HG02973 (cell line): Measurements from ENCODE around the gene USE1.

Source experiments
- ATAC-seq: cut with Tn5 transposase; IDR thresholded peaks from one replicate; pipeline ENCODE4 v1.9.1; 2021; ENCODE audit warnings: moderate library complexity; ENCODE audit not compliant: unreplicated experiment

Gene USE1

DNA sequence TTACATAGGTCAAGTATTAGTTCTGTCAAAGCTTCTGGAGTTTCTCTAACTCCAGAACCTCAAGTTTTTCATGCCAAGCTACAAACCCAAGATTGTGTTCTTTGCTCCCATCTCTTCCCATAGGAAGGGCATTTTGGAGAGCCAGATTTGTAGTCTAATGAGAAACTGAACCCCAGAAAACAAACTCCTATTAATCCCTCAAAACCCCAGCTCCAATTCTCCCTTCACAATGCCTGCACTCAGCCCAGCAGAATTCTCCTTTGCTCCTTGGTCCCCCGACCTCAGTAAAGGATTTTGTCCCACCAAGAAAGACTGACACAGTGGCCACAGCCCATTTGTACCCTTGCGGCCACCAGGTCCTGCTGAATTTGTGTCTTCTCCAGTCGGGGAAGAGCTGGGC, 41.0 kb downstream of the USE1 start:
- ATAC-seq, result no peak

DNA sequence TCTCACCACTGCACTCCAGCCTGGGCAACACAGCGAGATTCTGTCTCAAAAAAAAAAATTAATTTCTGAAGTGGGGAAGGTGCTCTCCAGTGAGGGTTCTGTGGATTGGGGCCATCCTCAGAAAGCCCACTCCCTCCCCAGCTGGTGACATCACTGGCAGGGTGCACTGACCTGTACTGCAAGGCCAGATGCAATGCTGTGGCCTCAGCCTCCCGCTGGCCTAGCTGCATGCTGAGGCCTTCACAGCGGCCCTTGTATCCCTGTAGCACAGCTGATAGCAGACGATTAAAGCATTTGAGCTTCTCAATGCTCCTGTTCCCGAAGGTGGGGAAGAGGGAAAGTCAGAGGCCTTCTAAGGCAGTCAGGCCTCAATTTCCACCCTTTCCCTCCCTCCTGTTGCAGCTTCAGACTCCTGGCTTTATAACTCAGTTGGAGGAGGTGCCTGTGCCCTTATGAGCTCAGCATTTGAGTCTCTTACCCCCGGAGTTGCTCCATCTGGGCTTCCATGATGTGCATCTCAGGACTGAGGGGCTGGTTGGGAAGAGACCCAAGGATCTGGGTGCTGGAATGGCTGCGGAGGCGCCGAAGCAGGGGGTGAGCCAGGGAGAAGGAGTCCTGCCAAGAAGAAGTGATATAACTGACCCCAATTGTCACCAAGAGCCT, 44.1 kb downstream of the USE1 start:
- ATAC-seq, result no peak

DNA sequence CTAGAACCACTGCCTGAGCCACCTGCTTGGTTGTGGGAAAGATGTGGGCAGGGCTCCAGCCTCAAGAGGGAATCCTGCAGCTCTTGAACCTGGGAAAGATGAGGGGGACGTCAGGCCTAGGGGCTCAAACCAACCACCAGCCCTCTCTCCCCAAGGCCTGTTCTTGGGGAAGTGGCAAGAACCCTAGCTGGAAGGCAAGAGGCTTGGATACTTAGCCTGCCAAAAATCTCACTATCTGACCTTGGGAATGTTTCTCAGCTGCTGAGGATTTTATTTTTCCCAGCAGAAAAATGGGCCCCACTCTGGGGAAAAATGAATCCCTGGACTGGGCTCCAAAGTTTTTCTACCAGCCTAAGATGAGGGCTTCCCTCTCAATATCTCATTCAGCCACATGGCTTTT, 44.8 kb downstream of the USE1 start:
- no peak for ATAC-seq

GRCh38 chr19:17260842-17261325, 45.7 kb downstream of the USE1 start:
- ATAC-seq, result peak; percentile 73

DNA sequence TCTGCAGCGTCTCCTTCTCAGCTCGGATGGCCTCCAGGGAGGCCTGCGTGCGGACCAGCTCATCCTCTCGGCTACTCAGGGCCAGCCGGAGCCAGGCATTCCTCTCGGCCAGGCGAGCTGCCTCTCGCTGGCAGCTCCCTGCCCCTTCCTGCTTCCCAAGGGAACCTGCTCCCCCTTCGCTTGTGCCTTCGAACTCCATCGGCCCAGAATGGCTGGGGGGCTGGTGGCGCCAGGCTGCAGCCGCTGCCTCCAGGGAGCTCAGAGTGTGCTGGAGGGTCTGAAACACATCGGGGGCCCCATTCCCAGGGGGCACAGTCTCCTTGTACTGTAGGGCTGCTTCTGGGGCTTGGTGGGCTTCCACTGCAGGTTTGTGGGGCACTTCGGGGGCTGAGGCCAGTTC, 47.4 kb downstream of the USE1 start:
- no peak for ATAC-seq

DNA sequence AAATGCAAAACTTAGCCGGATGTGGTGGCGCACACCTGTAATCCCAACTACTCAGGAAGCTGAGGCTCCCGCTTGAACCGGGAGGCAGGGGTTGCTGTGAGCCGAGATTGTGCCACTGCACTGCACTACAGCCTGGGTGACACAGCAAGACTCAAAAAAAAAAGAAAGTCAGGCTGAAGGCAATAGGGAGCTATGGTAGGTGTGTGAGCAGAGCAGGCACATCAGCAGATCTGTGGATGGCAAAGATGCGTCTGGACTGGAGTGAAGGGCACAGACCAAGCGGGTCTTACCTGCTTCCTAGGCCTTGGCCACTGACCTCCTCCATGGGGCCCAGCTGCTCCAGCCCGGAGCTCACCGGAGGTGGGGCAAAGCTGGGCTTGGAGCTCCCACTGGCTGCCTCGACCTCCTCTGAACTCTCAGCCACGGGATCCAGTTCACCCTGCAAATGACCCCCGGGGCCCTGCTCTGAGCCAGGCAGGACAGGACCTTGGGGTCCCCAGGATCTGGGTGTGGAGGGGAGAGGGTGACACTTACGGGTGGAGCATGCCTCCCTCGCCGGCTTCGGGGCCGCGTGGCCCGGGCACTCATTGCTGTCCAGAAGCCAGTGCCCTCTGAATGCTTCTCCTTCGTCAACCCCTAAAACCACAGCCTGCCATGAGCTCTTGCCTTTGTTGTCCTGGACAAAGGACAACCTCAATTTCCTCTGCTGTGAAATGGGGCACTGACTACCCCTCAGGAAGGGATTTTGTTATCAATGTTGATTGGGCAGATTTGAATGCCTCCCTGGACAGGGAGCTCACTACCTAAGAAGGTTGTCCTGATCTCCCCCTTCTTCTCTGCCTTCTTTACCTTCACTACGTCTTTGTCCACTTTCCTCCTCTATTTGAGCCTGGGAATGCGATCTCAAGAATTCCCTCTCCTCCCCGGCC, 48.8 kb downstream of the USE1 start:
- ATAC-seq, result no peak

GRCh38 chr19:17264641-17264979, 49.5 kb downstream of the USE1 start, which contains the start of gene USHBP1:
USHBP1 (minus strand) TSS chr19:17264745; CDS start chr19:17264299, 446 bp downstream.
- ATAC-seq, result no peak

- no peak for ATAC-seq
Observed at GRCh38 chr19:17266026-17266425, 50.9 kb downstream of the USE1 start.

DNA sequence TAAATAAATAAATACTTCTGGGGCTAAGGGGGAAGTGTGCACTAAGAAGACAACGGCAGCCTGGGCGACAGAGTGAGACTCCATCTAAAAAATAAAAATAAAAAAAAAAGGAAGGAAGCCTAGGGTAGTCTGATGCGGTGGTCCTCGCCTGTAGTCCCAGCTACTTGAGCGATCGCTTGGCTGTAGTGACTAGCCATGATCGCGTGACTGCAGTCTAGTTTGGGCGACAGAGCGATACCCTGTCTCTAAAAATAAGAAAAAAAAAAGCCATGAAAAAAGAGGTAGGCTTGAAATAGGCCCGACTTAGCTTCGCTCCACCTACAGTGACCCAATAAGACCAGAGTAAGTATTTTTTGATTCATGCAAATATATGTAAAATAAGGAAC, 51.4 kb downstream of the USE1 start:
- ATAC-seq, result peak; percentile 3

- ATAC-seq, result peak; percentile 87
Observed at GRCh38 chr19:17266975-17267788, 52.0 kb downstream of the USE1 start, which contains the start of gene BABAM1. BABAM1 (plus strand) TSS chr19:17267443; CDS start chr19:17268807, 1,364 bp downstream.

DNA sequence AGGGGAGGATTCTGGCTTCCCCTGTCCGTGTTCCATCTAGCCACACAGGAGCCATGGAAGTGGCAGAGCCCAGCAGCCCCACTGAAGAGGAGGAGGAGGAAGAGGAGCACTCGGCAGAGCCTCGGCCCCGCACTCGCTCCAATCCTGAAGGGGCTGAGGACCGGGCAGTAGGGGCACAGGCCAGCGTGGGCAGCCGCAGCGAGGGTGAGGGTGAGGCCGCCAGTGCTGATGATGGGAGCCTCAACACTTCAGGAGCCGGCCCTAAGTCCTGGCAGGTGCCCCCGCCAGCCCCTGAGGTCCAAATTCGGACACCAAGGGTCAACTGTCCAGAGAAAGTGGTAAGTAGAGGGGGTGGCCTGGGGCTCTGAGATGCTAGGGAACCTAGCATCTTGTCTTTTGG, 53.6 kb downstream of the USE1 start:
- ATAC-seq, result no peak
